Measurements from ENCODE around the gene EMILIN2. TPM values are rescaled to one million over a fixed set of nuclear protein-coding genes. Genes with fewer than 3 reads are reported as not detected.
A peak's percentile ranks its signal among the peaks of the same experiment; 100 is the strongest.

EMILIN2 gene
- total and polyA plus RNA-seq, 4 donors = 13.5 to 63.2 (median 36.0) TPM

DNA sequence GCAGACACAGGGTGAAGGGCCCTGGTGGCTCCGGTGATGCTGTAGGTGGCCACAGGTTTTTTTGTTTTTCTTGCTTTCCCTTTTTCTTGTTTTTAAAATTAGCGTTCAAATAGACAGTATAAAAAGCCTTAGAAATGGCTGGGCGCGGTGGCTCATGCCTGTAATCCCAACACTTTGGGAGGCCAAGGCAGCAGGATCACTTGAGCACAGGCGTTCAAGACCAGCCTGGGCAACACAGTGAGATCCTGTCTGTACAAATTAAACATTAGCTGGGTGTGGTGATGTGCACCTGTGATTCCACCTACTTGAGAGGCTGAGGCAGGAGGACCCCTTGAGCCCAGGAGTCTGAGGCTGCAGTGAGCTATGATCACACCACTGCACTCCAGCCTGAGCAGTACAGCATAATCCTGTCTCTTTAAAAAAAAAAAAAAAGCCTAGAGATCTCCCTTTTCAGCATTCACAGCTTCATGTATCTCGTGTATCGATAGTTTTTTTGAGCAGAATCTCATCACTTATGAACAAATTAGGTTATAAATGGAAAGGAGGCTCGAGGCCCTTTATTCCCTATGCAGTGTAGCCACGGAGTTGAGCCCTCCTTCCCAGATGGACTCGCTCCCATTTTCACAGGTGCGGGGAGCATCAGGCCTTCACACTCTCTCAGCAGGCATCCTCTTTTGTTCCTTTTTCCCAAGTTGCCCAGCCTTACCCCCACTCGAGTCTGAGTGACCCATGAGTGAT, 50.8 kb downstream of the EMILIN2 start:
- WGBS, 2 donors = 84 to 87% methylated on average over 12 of the region's 12 CpGs

DNA sequence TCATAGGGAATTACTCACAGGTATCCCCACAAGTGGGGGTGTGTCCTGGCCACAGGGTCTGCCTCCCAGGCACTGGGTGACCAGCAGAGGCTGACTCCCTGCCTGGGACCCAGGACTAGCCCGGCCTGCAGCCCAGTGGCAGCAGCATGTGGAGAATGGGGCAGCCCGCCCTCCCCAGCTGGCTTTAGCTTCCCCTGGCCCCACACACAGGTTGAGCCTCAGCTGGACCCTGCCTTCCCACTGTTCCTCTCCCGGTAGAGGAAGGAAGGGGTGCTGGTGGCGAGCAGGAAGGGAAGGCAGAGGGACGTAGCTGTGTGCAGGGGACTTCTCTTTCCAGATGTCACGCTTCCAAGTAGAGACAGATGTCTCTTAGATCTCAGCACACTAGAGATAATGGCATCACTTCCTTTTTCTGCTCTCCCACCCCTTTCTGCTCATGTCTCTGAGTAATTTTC, 51.4 kb downstream of the EMILIN2 start:
- Histone ChIP-seq H3K4me1 (ENCODE audit: control insufficient read depth in 5 of 5, insufficient read depth in 5 of 5, low read length in 5 of 5) (peaks cover 0 to 36% (median 21%) of the 10 kb centered on the region in 5 donors), H3K4me3 (no peak overlapping the region), H3K27ac (ENCODE audit: low read depth in 1 of 2, low read length in 1 of 2) (peak overlapping the region; percentile 3 to 45), H3K9ac (ENCODE audit: insufficient read depth in 1 of 2, low read length in 2 of 2) (no peak overlapping the region), H3K36me3 (ENCODE audit: control insufficient read depth in 4 of 4, insufficient read depth in 4 of 4, low read length in 4 of 4) (no peaks in the 10 kb centered on the region), H3K27me3 (ENCODE audit: control insufficient read depth in 3 of 3, insufficient read depth in 3 of 3, low read length in 2 of 3) (no peaks in the 10 kb centered on the region), H3K9me3 (ENCODE audit: control insufficient read depth in 4 of 4, insufficient read depth in 3 of 4, low read length in 3 of 4) (peaks cover 0 to 6% (median 0%) of the 10 kb centered on the region in 4 donors)
- 12 to 52% methylated on average over 6 of the region's 6 CpGs for WGBS, 2 donors
- ATAC-seq (ENCODE audit: insufficient read depth, low FRiP score) (no peak), DNase-seq (peak; percentile 21 to 65 (median 53))
- TF ChIP-seq, protein P1, sequence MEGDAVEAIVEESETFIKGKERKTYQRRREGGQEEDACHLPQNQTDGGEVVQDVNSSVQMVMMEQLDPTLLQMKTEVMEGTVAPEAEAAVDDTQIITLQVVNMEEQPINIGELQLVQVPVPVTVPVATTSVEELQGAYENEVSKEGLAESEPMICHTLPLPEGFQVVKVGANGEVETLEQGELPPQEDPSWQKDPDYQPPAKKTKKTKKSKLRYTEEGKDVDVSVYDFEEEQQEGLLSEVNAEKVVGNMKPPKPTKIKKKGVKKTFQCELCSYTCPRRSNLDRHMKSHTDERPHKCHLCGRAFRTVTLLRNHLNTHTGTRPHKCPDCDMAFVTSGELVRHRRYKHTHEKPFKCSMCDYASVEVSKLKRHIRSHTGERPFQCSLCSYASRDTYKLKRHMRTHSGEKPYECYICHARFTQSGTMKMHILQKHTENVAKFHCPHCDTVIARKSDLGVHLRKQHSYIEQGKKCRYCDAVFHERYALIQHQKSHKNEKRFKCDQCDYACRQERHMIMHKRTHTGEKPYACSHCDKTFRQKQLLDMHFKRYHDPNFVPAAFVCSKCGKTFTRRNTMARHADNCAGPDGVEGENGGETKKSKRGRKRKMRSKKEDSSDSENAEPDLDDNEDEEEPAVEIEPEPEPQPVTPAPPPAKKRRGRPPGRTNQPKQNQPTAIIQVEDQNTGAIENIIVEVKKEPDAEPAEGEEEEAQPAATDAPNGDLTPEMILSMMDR (IDR thresholded peaks at IDR 0.05; ENCODE audit: control extremely low read depth, extremely low read depth) = no peak

More for the DNA sequence above, 50.8 kb downstream of the EMILIN2 start:
- Histone ChIP-seq H3K27ac (ENCODE audit: low read depth in 1 of 2, low read length in 1 of 2) (peak overlapping the region in 1 of 2 donors; percentile 3), H3K27me3 (ENCODE audit: control insufficient read depth in 3 of 3, insufficient read depth in 3 of 3, low read length in 2 of 3) (no peaks in the 10 kb centered on the region), H3K9ac (ENCODE audit: insufficient read depth in 1 of 2, low read length in 2 of 2) (no peak overlapping the region), H3K4me1 (ENCODE audit: control insufficient read depth in 5 of 5, insufficient read depth in 5 of 5, low read length in 5 of 5) (peaks cover 0 to 31% (median 16%) of the 10 kb centered on the region in 5 donors), H3K9me3 (ENCODE audit: control insufficient read depth in 4 of 4, insufficient read depth in 3 of 4, low read length in 3 of 4) (peaks cover 0 to 6% (median 0%) of the 10 kb centered on the region in 4 donors), H3K36me3 (ENCODE audit: control insufficient read depth in 4 of 4, insufficient read depth in 4 of 4, low read length in 4 of 4) (no peaks in the 10 kb centered on the region), H3K4me3 (no peak overlapping the region)
- TF ChIP-seq, protein P1 (IDR thresholded peaks at IDR 0.05; ENCODE audit: control extremely low read depth, extremely low read depth) = no peak
- DNase-seq (peak in 1 of 3 donors; percentile 1), ATAC-seq (ENCODE audit: insufficient read depth, low FRiP score) (no peak)

DNA sequence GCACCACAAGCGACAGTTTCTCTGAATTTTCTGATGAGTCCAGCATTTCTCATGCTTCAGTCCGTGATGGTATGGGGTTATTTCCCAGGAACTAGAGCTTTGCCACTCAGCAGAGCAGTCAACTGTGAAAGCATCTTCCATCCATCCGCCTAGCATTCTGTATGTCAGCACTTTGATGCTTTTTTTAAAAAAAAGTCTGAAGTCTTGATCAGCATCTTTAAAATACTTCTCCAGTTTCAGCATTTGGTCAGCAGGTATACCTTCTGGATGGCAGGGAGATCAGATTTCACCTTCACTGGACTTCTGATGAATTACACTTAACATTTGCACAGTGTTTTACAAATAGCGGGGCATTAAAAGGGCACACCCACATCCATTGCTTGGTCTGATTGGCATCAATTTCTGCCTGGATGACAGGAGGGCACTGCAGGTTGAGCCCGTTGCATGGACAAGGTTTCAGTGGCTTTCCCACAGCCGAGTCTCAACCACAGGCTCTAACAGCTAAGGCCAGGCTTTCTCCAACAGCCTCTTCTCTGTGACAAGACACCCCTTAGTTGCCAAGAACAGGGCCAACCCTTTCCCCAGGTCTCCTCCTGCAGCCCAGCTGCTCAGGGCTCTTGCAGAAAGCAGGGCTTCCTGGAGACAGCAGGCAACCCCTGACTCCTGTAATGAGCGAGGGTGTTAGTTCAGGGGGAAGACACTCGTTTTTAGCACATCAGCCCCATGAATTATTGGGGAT, 54.0 kb downstream of the EMILIN2 start:
- no peaks in the 10 kb centered on the region for H3K36me3 ChIP-seq (ENCODE audit: control insufficient read depth in 4 of 4, insufficient read depth in 4 of 4, low read length in 4 of 4)
- peaks cover 0 to under 1% (median 0%) of the 10 kb centered on the region in 4 donors for H3K9me3 ChIP-seq (ENCODE audit: control insufficient read depth in 4 of 4, insufficient read depth in 3 of 4, low read length in 3 of 4)
- TF ChIP-seq, protein P1 (IDR thresholded peaks at IDR 0.05; ENCODE audit: control extremely low read depth, extremely low read depth) = no peak
- DNase-seq = peak; percentile 43 to 76 (median 65)
- no peak overlapping the region for H3K27ac ChIP-seq (ENCODE audit: low read depth in 1 of 2, low read length in 1 of 2)
- no peak for ATAC-seq (ENCODE audit: insufficient read depth, low FRiP score)
- H3K4me1 ChIP-seq (ENCODE audit: control insufficient read depth in 5 of 5, insufficient read depth in 5 of 5, low read length in 5 of 5) = peaks cover 0 to 42% (median 24%) of the 10 kb centered on the region in 5 donors
- WGBS, 2 donors = 76 to 92% methylated on average over 8 of the region's 8 CpGs
- no peak overlapping the region for H3K9ac ChIP-seq (ENCODE audit: insufficient read depth in 1 of 2, low read length in 2 of 2)
- H3K4me3 ChIP-seq = no peak overlapping the region
- H3K27me3 ChIP-seq (ENCODE audit: control insufficient read depth in 3 of 3, insufficient read depth in 3 of 3, low read length in 2 of 3) = no peaks in the 10 kb centered on the region

Data from lung (tissue), 12 donors.